Natural killer cell (primary cell): Measurements from ENCODE around the gene C10orf62. TPM values are rescaled to one million over a fixed set of nuclear protein-coding genes. Genes with fewer than 3 reads are reported as not detected.
"Not testable (repeated sequence)": the region's sequence is repeated elsewhere in the genome, so short reads cannot be mapped to it uniquely, and the experiment has no call there.

ENCODE experiments used
- ATAC-seq, 3 donors: fragments of 150-1000 bp in 2 of 3; fragments of 200-7000 bp in 1 of 3; cut with Tn5 transposase; 1 replicate in 1 of 3; 2 replicates in 2 of 3; pipeline ENCODE4 v1.10.0; 2021; ENCODE audit warnings: mild to moderate bottlenecking in 2 of 3, moderate library complexity in 2 of 3
- DNase-seq, 2 donors: peaks; one replicate each; pipeline versions ENCODE4 v3.0.0 to v3.0.0-alpha.2; 2013 to 2021; ENCODE audit warnings: mixed read lengths in 1 of 2
- H3K27ac ChIP-seq: one replicate; pipeline ENCODE4 v1.5.1; 2013; ENCODE audit warnings: mild to moderate bottlenecking, low read length
- H3K27me3 ChIP-seq: one replicate; pipeline ENCODE4 v1.6.1; 2013; ENCODE audit warnings: low read length; ENCODE audit not compliant: control insufficient read depth, insufficient read depth
- H3K36me3 ChIP-seq: one replicate; pipeline ENCODE4 v1.6.1; 2013; ENCODE audit warnings: low read length; ENCODE audit not compliant: control insufficient read depth, insufficient read depth
- H3K4me1 ChIP-seq: one replicate; pipeline ENCODE4 v1.6.1; 2013; ENCODE audit warnings: low read length; ENCODE audit not compliant: control insufficient read depth, insufficient read depth
- H3K4me3 ChIP-seq: one replicate; pipeline ENCODE4 v1.5.1; 2013; ENCODE audit warnings: low read length
- H3K9me3 ChIP-seq: one replicate; pipeline ENCODE4 v1.6.1; 2013; ENCODE audit warnings: low read length; ENCODE audit not compliant: control insufficient read depth, insufficient read depth
- H3K27ac Mint-ChIP-seq, 2 donors: one replicate each; pipeline ENCODE4 v1.8.0; 2022; ENCODE audit warnings: mild to moderate bottlenecking in 2 of 2, mixed read lengths in 2 of 2, moderate library complexity in 1 of 2
- H3K27me3 Mint-ChIP-seq, 2 donors: one replicate each; pipeline ENCODE4 v1.8.0; 2022; ENCODE audit warnings: low read depth in 2 of 2, mixed read lengths in 2 of 2
- H3K36me3 Mint-ChIP-seq: one replicate; pipeline ENCODE4 v1.8.0; 2022; ENCODE audit warnings: mixed read lengths
- H3K4me1 Mint-ChIP-seq, 2 donors: one replicate each; pipeline ENCODE4 v1.8.0; 2022; ENCODE audit warnings: mixed read lengths in 2 of 2
- H3K4me3 Mint-ChIP-seq: one replicate; pipeline ENCODE4 v1.8.0; 2022; ENCODE audit warnings: mild to moderate bottlenecking, moderate library complexity, mixed read lengths
- H3K9me3 Mint-ChIP-seq, 2 donors: one replicate each; pipeline ENCODE4 v1.8.0; 2022; ENCODE audit warnings: mixed read lengths in 2 of 2
- CTCF ChIP-seq: fragments of 200-600 bp; IDR thresholded peaks from one replicate; pipeline ENCODE4 v1.8.0; 2022; ENCODE audit warnings: antibody characterized with exemption
- WGBS: methylation state at CpG from one replicate; pipeline ENCODE4 v1.1.7; 2013; ENCODE audit warnings: missing lambda C conversion rate; ENCODE audit not compliant: insufficient coverage; 5-methylcytosine and 5-hydroxymethylcytosine counted together
- intact Hi-C: fragments of 100-400 bp; cut with micrococcal nuclease; formaldehyde crosslinking; loops from one replicate; pipeline ENCODE4 v1.14.2; 2022
- total RNA-seq, 4 donors: library from RNA; stranded (reverse); fragments of 120-200 nt in 1 of 4; gene quantifications; one replicate each; pipeline versions ENCODE4 v1.2.3 to v1.2.4, GENCODE V29; 2013 to 2022

The C10orf62 gene
- total RNA-seq, 3 donors from 2014 or later (not counting 1 experiment from before 2014, with no cell fraction given): 0.32 TPM; not detected in 2

DNA sequence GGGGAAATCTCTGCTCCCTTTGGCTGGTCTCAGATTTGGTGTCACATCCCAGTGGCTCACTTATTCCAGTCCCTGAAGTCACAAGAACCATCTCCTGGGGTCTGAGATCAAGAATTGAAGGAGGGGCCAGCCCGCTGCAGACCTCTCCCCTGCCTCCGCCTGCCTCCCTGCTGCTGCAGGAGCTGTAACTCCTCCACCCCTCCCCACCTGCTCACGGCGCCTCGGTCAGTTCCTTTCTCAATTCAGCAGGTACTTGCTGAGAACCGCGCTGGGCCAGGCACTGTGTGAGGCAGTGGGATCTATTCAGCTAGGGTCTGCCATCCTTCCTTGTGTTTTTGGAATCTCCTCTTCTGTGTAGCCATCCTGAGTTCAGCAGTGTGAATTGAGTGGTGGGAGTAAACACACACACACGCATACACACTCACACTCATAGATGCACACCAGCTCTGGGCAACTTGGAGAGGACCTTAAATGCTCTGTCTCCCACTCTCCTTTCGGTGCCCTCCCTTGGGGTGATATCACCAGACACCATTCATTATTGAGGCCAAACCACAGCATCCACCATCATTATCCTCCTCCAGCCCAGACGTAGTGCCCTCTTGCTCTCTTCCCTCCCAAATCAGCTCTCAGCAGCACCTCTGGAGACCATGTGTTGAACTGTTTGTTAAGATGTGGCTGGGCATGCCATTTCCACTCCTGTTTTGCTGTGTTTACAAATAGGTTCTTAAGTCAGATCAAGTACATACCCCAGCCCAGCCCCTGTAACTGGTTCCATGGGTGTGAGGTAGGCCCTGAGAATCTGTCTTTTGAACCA lies 39.0 kb upstream of the C10orf62 start:
- Mint-ChIP-seq H3K9me3 (no peaks in the 10 kb centered on the region), H3K4me3 (no peak overlapping the region), H3K36me3 (no peaks in the 10 kb centered on the region), H3K27me3 (peaks cover 0 to 4% of the 10 kb centered on the region in 2 donors), H3K27ac (no peak overlapping the region), H3K4me1 (peaks cover 0 to 4% of the 10 kb centered on the region in 2 donors)
- TF ChIP-seq CTCF: no peak
- ATAC-seq (no peak), DNase-seq (no peak)
- intact Hi-C loops: no loop called here
- H3K36me3 ChIP-seq: no peaks in the 10 kb centered on the region
- no peaks in the 10 kb centered on the region for H3K4me1 ChIP-seq
- H3K27me3 ChIP-seq: no peaks in the 10 kb centered on the region
- no peak overlapping the region for H3K4me3 ChIP-seq
- H3K27ac ChIP-seq: no peak overlapping the region
- 95% methylated on average over 10 of the region's 10 CpGs for WGBS
- H3K9me3 ChIP-seq: no peaks in the 10 kb centered on the region

GRCh38 chr10:97551271-97551670 lies 38.2 kb upstream of the C10orf62 start:
- H3K27ac Mint-ChIP-seq: no peak overlapping the region
- no peak overlapping the region for H3K27ac ChIP-seq
- DNase-seq (no peak), ATAC-seq (no peak)
- H3K36me3 ChIP-seq: no peaks in the 10 kb centered on the region
- no peaks in the 10 kb centered on the region for H3K9me3 ChIP-seq
- H3K4me3 Mint-ChIP-seq: no peak overlapping the region
- peaks cover 0 to 4% of the 10 kb centered on the region in 2 donors for H3K27me3 Mint-ChIP-seq
- H3K27me3 ChIP-seq: no peaks in the 10 kb centered on the region
- intact Hi-C loops: no loop called here
- H3K4me3 ChIP-seq: no peak overlapping the region
- no peaks in the 10 kb centered on the region for H3K9me3 Mint-ChIP-seq
- H3K4me1 ChIP-seq: no peaks in the 10 kb centered on the region
- no peak for TF ChIP-seq CTCF
- H3K36me3 Mint-ChIP-seq: no peaks in the 10 kb centered on the region
- WGBS: 97% methylated on average over 6 of the region's 6 CpGs
- peaks cover 0 to 4% of the 10 kb centered on the region in 2 donors for H3K4me1 Mint-ChIP-seq

- TF ChIP-seq CTCF: peak; percentile 68
- DNase-seq: peak; percentile 42 to 74
- Histone ChIP-seq H3K27me3 (no peaks in the 10 kb centered on the region), H3K4me3 (no peak overlapping the region), H3K27ac (no peak overlapping the region), H3K36me3 (no peaks in the 10 kb centered on the region), H3K4me1 (no peaks in the 10 kb centered on the region), H3K9me3 (no peaks in the 10 kb centered on the region)
- no peaks in the 10 kb centered on the region for H3K9me3 Mint-ChIP-seq
- 25% methylated on average over 6 of the region's 6 CpGs for WGBS
- H3K36me3 Mint-ChIP-seq: no peaks in the 10 kb centered on the region
- H3K27ac Mint-ChIP-seq: no peak overlapping the region
- peaks cover 0 to 4% of the 10 kb centered on the region in 2 donors for H3K4me1 Mint-ChIP-seq
- no peaks in the 10 kb centered on the region for H3K27me3 Mint-ChIP-seq
- H3K4me3 Mint-ChIP-seq: no peak overlapping the region
- ATAC-seq: peak; percentile 67 to 99 (median 88)
- intact Hi-C loops: loop anchor here (1.0 kb wide), 2 partner anchors 90 to 146 kb away; no protein-coding TSS in a partner anchor
Measured at GRCh38 chr10:97553575-97554031, 35.9 kb upstream of the C10orf62 start.

GRCh38 chr10:97554336-97554735 lies 35.2 kb upstream of the C10orf62 start:
- intact Hi-C loops, ATAC-seq: not testable (repeated sequence)
- 94% methylated on average over 5 of the region's 5 CpGs for WGBS

DNA sequence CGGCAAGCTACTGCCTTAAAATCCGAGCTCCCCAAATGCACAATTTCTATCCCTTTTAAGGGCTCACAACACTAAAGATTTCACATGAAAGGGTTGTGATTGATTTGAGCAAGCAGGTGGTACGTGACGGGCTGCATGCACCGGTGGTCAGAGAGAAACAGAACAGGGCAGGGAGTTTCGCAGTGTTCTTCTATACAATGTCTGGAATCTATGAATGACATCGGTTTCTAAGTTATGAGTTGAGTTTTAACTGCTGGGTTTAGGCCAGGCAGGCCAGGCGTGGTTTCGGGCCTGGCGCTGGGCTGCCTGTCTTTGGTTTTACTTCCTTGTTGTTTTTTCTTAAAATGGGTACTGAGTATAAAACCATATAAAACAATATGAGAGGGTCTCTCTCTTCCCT lies 34.0 kb upstream of the C10orf62 start:
- H3K27me3 Mint-ChIP-seq, H3K36me3 ChIP-seq, ATAC-seq, H3K36me3 Mint-ChIP-seq, H3K4me1 Mint-ChIP-seq, DNase-seq, H3K4me3 Mint-ChIP-seq, H3K4me3 ChIP-seq, H3K27ac Mint-ChIP-seq, H3K9me3 ChIP-seq, intact Hi-C loops, H3K27ac ChIP-seq, H3K27me3 ChIP-seq, H3K9me3 Mint-ChIP-seq, H3K4me1 ChIP-seq: not testable (repeated sequence)
- WGBS: 74% methylated on average over 3 of the region's 10 CpGs

More at GRCh38 chr10:97554336-97554735, 35.2 kb upstream of the C10orf62 start:
- not testable (repeated sequence) for H3K27ac ChIP-seq, H3K36me3 ChIP-seq, H3K27me3 Mint-ChIP-seq, H3K27me3 ChIP-seq, H3K4me3 ChIP-seq, H3K4me1 Mint-ChIP-seq, H3K4me1 ChIP-seq, H3K27ac Mint-ChIP-seq, H3K4me3 Mint-ChIP-seq, H3K9me3 ChIP-seq, H3K9me3 Mint-ChIP-seq, H3K36me3 Mint-ChIP-seq, DNase-seq
